ENCODE results near the gene TUBB1.

TUBB1 gene

DNA sequence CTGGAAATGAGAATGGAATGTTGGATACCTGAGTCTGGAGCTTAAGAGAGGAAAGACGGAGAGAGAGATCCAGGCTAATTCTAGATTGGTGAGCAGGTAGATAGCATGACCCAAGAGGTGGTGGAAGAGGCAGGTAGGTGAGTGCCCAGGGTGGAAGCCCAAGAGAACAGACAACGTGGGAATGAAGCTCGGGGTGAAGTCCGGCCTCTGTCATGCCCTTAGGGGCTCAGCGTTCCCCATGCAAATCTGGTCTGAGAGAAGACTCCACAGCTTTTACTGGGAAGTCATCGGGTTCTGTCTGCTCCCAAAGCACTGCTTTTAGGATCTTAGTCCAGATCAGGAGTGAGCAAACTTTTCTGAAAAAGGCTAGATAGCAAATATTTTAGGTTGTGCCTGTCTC, 34.5 kb upstream of the TUBB1 start:
- H3K9ac ChIP-seq (ENCODE audit: low read depth, low read length), result no peak overlapping the region
- peaks cover 7% of the 10 kb centered on the region; the same call in 1 of the 2 replicates for H3K36me3 ChIP-seq (ENCODE audit: insufficient read depth, low read length)
- no peaks in the 10 kb centered on the region for H3K9me3 ChIP-seq (ENCODE audit: control insufficient read depth, insufficient read depth, low read length)
- peaks cover 18% of the 10 kb centered on the region; the same call in 1 of the 2 replicates for H3K4me1 ChIP-seq (ENCODE audit: insufficient read depth, low read length)

DNA sequence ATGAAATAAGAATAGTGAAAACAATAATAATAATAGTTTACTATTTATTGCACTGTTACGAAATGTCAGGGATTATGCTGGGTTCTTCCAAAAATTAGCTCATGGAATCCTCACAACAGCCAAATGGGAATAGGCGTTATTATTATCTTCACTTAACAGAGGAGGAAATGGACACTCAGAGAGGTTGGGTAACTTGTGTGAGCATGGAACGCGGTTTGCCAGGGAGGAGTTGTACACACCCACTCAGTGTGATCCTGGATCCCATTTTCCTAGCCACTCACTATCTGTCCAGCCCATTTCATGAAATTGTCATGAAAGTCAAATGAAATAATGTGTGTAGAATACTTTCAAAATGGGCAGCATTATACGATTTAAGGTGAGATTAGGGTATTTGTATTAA, 33.6 kb upstream of the TUBB1 start:
- Histone ChIP-seq H3K36me3 (ENCODE audit: insufficient read depth, low read length) (peaks cover 11% of the 10 kb centered on the region), H3K9ac (ENCODE audit: low read depth, low read length) (no peak overlapping the region), H3K4me1 (ENCODE audit: insufficient read depth, low read length) (peaks cover 18% of the 10 kb centered on the region; the same call in 1 of the 2 replicates), H3K9me3 (ENCODE audit: control insufficient read depth, insufficient read depth, low read length) (no peaks in the 10 kb centered on the region)

DNA sequence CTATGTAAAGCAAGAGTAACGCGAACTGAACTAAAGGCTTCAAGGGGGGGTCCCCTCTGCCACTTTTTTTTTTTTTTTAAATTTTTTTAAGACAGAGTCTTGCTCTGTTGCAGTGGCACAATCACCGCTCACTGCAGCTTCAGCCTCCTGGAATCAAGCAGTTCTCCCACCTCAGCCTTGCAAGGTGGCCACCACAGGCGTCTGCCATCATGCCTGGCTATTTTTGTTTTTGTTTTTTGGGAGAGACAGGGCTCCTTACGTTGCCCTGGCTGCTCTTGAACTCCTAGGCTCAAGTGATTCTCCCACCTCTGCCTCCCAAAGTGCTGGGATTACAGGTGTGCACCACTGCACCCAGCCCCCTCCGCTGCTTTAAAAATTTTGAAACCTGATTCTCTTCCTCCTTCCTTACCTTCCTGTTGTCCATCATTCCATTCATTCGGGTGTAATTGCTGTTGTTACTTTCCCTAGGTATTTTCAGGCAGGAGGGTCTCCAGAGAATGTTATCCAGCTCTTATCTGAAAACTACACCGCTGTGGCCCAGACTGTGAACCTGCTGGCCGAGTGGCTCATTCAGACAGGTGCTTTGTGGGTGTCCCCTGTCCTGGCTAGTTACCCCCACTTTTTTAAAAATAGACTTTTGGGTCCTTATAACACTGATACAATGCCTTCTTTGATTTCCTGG, 32.8 kb upstream of the TUBB1 start:
- Histone ChIP-seq H3K36me3 (ENCODE audit: insufficient read depth, low read length) (peaks cover 18% of the 10 kb centered on the region), H3K4me1 (ENCODE audit: insufficient read depth, low read length) (peaks cover 18% of the 10 kb centered on the region; the same call in 1 of the 2 replicates)

DNA sequence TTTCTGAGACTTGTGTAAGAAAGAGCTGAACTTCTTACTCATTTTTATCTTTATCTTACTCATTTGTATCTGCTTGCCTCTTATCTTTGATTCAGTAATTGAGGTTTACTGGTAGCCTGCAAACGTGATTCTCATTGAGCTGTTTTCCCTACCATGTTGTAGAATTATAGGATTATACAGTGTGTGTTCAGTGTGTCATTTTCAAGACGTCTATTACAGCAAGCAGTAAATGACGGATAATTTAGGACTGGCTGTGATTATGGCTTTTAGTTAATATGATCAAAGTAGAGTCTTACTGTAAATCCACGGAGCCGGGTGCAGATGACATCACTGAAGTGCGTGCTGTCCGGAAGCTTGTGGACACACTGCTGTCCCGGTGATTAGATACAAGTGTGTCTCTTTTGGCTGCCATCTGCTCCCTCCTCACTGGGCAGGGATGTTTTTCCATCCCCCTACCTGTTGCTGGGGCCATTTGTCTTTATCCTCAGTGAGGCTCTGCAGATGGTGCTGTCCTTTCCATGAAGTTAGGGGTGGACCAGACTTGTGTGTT, 32.2 kb upstream of the TUBB1 start:
- no peak overlapping the region for H3K9ac ChIP-seq (ENCODE audit: low read depth, low read length)
- H3K36me3 ChIP-seq (ENCODE audit: insufficient read depth, low read length), result peaks cover 20% of the 10 kb centered on the region
- H3K4me1 ChIP-seq (ENCODE audit: insufficient read depth, low read length), result peaks cover 18% of the 10 kb centered on the region; the same call in 1 of the 2 replicates

More for the DNA sequence above, 32.8 kb upstream of the TUBB1 start:
- Histone ChIP-seq H3K9ac (ENCODE audit: low read depth, low read length) (no peak overlapping the region), H3K9me3 (ENCODE audit: control insufficient read depth, insufficient read depth, low read length) (no peaks in the 10 kb centered on the region)

DNA sequence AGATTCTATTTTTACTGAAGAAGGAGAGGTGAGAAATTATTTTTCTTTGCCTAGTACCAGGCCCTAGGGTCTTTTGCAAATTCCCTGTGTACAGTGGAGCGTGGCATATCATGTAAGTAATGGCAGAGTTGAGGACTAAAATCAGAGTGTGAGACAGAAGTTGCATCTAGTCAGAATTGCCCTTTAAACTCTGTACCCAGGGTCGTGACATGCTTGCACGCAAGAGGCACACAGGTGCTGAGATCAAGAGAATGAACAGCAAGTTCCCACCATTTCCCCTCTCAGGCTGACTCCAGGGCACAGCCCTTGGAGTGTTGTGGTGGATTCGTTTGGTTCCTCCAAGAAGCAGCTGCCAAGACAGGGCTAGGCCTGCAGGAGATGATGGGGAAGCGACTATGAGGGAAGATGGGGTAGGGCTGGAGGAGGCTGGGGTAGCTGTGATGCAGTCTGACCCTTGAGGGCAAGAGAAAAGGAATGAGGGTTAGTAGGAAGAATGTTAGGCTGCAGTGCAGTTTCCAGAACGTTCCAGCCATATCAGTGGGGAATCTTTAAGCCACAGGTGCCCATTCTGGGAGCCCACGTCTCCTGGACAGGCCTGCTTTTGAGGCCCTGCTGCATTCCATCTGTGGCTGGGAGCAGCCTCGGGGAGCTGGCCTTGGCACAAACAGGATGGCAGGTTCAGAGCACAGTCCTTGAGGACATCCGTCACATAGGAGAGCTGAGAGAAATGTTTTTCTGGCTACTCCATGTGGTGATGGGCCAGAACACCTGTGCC, 31.3 kb upstream of the TUBB1 start:
- Histone ChIP-seq H3K9me3 (ENCODE audit: control insufficient read depth, insufficient read depth, low read length) (no peaks in the 10 kb centered on the region), H3K9ac (ENCODE audit: low read depth, low read length) (no peak overlapping the region), H3K4me1 (ENCODE audit: insufficient read depth, low read length) (peaks cover 11% of the 10 kb centered on the region; the same call in 1 of the 2 replicates), H3K36me3 (ENCODE audit: insufficient read depth, low read length) (peaks cover 28% of the 10 kb centered on the region)

More for the DNA sequence above, 32.2 kb upstream of the TUBB1 start:
- no peaks in the 10 kb centered on the region for H3K9me3 ChIP-seq (ENCODE audit: control insufficient read depth, insufficient read depth, low read length)

DNA sequence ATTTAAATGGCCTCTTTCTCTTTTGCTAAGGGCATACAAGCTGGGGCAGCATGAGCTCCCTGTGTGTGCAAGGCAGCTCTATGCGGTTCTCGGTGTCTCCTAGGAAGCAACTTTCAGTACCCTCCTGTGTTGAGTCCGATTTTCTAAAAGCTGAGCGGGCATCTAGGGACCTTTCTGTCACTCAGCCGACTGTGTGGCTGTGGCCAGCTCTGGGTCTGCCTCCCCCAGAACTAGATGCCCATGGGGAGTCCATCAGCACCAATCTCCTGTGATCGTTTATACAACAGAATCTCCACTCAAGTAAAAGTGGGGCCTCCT, 30.7 kb upstream of the TUBB1 start:
- peaks cover 29% of the 10 kb centered on the region for H3K36me3 ChIP-seq (ENCODE audit: insufficient read depth, low read length)

DNA sequence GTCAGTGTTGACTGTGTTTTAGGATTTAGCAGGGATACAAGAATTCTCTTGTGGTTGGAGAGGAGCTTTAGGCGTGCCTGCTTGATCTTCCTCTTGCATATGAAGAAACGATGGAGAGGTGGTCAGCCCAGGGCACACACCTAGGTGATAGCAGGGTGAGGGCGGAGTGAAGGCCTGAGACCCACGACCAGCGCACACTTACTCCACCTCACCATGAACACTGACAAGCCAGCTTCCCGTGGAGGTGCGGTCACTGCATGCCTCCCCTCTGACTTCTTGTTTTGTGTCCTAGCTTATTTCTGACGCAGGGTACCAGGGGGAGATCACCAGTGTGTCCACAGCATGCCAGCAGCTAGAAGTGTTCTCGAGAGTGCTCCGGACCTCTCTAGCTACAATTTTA, 30.0 kb upstream of the TUBB1 start:
- Histone ChIP-seq H3K36me3 (ENCODE audit: insufficient read depth, low read length) (peaks cover 29% of the 10 kb centered on the region), H3K4me1 (ENCODE audit: insufficient read depth, low read length) (0 out of 2 replicates have a peak, but pooled peaks cover 5% of the 10 kb centered on the region)

More for the DNA sequence above, 30.7 kb upstream of the TUBB1 start:
- H3K9ac ChIP-seq (ENCODE audit: low read depth, low read length), result no peak overlapping the region
- peaks cover 11% of the 10 kb centered on the region; the same call in 1 of the 2 replicates for H3K4me1 ChIP-seq (ENCODE audit: insufficient read depth, low read length)
- no peaks in the 10 kb centered on the region for H3K9me3 ChIP-seq (ENCODE audit: control insufficient read depth, insufficient read depth, low read length)

DNA sequence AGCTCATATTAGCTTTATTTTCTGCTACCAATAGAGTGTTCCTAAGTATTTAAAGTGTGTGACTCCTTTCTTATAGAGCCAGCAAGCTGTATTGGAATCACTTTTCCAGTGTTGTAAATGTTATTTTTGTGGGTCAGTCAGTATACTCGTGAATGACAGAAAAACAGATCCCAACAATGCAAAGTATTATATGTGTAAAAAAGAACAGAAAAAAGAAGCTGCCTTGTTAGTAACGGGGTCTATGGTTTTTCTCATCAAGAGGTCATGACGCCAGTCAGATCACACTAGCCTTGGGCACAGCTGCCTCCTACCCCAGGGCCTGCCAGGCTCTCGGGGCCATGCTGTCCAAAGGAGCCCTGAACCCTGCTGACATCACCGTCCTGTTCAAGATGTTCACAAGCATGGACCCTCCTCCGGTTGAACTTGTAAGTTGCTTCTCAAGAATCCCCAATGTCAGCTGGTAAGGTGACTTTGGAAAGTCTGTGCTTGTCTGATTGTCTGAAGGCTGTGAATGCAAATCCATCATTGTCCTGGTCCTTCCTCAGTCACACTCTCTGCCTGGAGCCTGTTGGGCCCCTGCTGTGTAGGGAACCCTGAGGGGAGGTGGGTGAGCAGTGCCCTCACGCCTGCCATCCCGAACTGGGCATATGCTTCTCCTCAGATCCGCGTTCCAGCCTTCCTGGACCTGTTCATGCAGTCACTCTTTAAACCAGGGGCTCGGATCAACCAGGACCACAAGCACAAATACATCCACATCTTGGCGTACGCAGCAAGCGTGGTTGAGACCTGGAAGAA, 28.4 kb upstream of the TUBB1 start:
- H3K36me3 ChIP-seq (ENCODE audit: insufficient read depth, low read length), result peaks cover 37% of the 10 kb centered on the region
- no peak overlapping the region for H3K9ac ChIP-seq (ENCODE audit: low read depth, low read length)
- no peaks in the 10 kb centered on the region for H3K4me1 ChIP-seq (ENCODE audit: insufficient read depth, low read length)
- no peaks in the 10 kb centered on the region for H3K9me3 ChIP-seq (ENCODE audit: control insufficient read depth, insufficient read depth, low read length)

More for the DNA sequence above, 30.0 kb upstream of the TUBB1 start:
- Histone ChIP-seq H3K9ac (ENCODE audit: low read depth, low read length) (no peak overlapping the region), H3K9me3 (ENCODE audit: control insufficient read depth, insufficient read depth, low read length) (no peaks in the 10 kb centered on the region)

DNA sequence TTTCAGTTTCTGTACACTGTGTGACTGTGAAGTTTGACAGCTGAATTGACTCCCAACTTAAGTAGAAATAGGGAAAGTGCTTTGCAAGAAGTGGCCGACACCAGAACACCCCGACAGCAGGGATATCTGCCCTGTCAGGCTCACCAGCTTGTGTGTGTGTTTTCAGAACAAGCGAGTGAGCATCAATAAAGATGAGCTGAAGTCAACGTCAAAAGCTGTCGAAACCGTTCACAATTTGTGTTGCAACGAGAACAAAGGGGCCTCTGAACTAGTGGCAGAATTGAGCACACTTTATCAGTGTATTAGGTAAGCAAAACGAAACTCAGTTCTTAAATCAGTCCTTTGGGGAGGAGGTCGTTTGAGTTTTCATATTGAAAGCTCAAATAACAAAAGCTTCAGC, 27.5 kb upstream of the TUBB1 start:
- peaks cover 37% of the 10 kb centered on the region for H3K36me3 ChIP-seq (ENCODE audit: insufficient read depth, low read length)
- H3K9ac ChIP-seq (ENCODE audit: low read depth, low read length), result no peak overlapping the region
- no peaks in the 10 kb centered on the region for H3K9me3 ChIP-seq (ENCODE audit: control insufficient read depth, insufficient read depth, low read length)
- H3K4me1 ChIP-seq (ENCODE audit: insufficient read depth, low read length), result no peaks in the 10 kb centered on the region

DNA sequence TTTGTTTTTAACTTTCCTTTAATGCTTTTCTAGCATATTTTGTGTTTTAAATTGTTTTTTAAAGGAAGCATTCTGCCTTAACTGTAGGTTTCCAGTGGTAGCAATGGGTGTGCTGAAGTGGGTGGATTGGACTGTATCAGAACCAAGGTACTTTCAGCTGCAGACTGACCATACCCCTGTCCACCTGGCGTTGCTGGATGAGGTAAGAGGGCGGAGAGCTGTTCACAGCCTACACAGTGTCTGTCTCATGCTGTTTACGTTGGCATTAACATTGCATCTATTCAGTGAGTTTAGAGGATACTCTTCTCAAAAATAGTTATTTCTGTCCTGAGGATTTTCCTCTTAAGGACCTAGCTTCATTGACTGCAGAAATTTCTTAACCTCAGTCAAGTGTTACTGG, 26.3 kb upstream of the TUBB1 start:
- H3K9ac ChIP-seq (ENCODE audit: low read depth, low read length), result no peak overlapping the region
- no peaks in the 10 kb centered on the region for H3K4me1 ChIP-seq (ENCODE audit: insufficient read depth, low read length)
- peaks cover 34% of the 10 kb centered on the region for H3K36me3 ChIP-seq (ENCODE audit: insufficient read depth, low read length)
- H3K9me3 ChIP-seq (ENCODE audit: control insufficient read depth, insufficient read depth, low read length), result no peaks in the 10 kb centered on the region

DNA sequence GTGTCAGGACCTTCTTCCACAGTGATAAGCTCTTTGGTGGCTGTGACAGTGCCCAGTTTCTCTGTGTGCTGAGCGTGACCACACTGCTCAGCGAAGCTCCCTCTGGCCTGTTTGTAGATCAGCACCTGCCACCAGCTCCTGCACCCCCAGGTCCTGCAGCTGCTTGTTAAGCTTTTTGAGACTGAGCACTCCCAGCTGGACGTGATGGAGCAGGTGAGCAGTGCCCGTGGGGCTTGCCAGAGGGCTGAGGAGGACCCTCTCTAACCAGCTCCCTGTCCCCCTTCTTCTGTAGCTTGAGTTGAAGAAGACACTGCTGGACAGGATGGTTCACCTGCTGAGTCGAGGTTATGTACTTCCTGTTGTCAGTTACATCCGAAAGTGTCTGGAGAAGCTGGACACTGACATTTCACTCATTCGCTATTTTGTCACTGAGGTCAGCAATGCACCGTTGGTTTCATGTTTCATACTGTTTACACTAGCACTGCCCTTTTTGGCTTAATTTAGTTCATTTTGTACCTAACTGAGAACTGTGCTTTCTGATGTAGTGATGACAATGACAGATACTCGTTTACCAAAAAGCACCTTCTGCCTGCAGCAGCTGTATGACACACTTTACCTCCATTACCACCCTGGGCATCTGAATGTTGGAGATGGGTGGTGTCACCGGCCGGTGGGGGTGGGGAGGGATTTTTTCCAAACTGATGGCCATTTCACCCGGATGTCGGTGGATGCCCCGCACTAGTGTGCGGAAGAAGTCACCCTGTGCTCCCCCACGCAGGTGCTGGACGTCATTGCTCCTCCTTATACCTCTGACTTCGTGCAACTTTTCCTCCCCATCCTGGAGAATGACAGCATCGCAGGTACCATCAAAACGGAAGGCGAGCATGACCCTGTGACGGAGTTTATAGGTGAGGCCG, 25.6 kb upstream of the TUBB1 start:
- Histone ChIP-seq H3K9ac (ENCODE audit: low read depth, low read length) (no peak overlapping the region), H3K36me3 (ENCODE audit: insufficient read depth, low read length) (peaks cover 30% of the 10 kb centered on the region), H3K9me3 (ENCODE audit: control insufficient read depth, insufficient read depth, low read length) (no peaks in the 10 kb centered on the region), H3K4me1 (ENCODE audit: insufficient read depth, low read length) (no peaks in the 10 kb centered on the region)

DNA sequence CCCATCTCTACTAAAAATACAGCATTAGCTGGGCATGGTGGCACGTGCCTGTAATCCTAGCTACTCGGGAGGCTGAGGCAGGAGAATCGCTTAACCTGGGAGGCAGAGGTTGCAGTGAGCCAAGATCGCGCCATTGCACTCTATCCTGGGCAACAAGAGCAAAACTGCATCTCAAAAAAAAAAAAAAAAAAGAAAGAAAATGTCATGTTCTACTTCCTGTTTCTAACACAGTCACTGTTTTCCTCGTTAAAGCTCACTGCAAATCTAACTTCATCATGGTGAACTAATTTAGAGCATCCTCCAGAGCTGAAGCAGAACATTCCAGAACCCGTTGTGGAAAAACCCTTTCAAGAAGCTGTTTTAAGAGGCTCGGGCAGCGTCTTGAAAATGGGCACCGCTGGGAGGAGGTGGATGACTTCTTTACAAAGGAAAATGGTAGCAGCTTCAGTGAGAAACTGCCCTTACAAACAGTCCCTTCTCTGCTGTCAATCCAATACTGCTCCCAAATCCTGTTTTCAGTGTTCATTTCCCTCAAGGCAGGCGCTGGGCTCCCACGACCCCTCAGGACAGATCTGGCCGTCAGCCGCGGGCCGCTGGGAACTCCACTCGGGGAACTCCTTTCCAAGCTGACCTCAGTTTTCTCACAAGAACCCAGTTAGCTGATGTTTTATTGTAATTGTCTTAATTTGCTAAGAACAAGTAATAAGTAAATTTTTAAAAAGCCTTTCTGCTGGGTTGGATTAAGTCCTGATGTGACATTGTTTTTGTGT, 24.7 kb upstream of the TUBB1 start:
- Histone ChIP-seq H3K9ac (ENCODE audit: low read depth, low read length) (no peak overlapping the region), H3K9me3 (ENCODE audit: control insufficient read depth, insufficient read depth, low read length) (no peaks in the 10 kb centered on the region), H3K36me3 (ENCODE audit: insufficient read depth, low read length) (peaks cover 30% of the 10 kb centered on the region), H3K4me1 (ENCODE audit: insufficient read depth, low read length) (no peaks in the 10 kb centered on the region)
